Panc1 (cell line): ENCODE results near the gene PGBD2.

Source experiments
- POLR2AphosphoS5 ChIP-seq: IDR thresholded peaks from 2 replicates; pipeline ENCODE4 v1.6.1; 2012; ENCODE audit warnings: mild to moderate bottlenecking, low read depth, low read length, moderate library complexity
- SIN3A ChIP-seq: IDR thresholded peaks from 2 replicates; pipeline ENCODE4 v1.6.1; 2012; ENCODE audit warnings: low read depth, mild to moderate bottlenecking, low read length, moderate library complexity, borderline replicate concordance; ENCODE audit not compliant: insufficient read depth
- TCF7L2 ChIP-seq: IDR thresholded peaks from 2 replicates; pipeline ENCODE4 v1.6.1; 2011; ENCODE audit warnings: mild to moderate bottlenecking, low read depth, low read length, inconsistent platforms
- TF ChIP-seq, protein P1 (sequence below): fragments of 450-650 bp; IDR thresholded peaks from 2 replicates; pipeline ENCODE4 v1.5.1; 2017; ENCODE audit warnings: mild to moderate bottlenecking
- TF ChIP-seq, protein P2 (sequence below), 2 experiments: IDR thresholded peaks; 2 replicates each; pipeline ENCODE4 v1.6.1; 2011 to 2012; ENCODE audit warnings: low read depth in 2 of 2, control low read depth in 1 of 2, low read length in 1 of 2, mild to moderate bottlenecking in 1 of 2, moderate library complexity in 1 of 2; ENCODE audit not compliant: insufficient read depth in 1 of 2

DNA sequence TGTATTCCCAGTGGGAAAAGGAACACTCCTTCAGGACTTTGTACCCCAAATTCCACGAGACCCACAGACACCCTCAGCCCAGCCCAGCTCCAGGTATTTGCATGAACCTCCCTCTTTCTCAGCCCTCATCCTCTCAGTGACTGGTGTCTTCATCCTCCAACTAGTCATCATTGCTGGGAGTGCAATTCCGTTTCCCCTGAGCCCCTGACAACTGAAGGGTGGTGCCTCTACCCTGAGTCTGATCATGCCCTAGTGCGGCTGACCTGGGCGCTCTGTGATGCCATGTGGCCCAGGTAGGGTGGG, 43.4 kb upstream of the PGBD2 start:
- TF ChIP-seq, protein P1, sequence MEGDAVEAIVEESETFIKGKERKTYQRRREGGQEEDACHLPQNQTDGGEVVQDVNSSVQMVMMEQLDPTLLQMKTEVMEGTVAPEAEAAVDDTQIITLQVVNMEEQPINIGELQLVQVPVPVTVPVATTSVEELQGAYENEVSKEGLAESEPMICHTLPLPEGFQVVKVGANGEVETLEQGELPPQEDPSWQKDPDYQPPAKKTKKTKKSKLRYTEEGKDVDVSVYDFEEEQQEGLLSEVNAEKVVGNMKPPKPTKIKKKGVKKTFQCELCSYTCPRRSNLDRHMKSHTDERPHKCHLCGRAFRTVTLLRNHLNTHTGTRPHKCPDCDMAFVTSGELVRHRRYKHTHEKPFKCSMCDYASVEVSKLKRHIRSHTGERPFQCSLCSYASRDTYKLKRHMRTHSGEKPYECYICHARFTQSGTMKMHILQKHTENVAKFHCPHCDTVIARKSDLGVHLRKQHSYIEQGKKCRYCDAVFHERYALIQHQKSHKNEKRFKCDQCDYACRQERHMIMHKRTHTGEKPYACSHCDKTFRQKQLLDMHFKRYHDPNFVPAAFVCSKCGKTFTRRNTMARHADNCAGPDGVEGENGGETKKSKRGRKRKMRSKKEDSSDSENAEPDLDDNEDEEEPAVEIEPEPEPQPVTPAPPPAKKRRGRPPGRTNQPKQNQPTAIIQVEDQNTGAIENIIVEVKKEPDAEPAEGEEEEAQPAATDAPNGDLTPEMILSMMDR = no peak
- TF ChIP-seq, protein P2, sequence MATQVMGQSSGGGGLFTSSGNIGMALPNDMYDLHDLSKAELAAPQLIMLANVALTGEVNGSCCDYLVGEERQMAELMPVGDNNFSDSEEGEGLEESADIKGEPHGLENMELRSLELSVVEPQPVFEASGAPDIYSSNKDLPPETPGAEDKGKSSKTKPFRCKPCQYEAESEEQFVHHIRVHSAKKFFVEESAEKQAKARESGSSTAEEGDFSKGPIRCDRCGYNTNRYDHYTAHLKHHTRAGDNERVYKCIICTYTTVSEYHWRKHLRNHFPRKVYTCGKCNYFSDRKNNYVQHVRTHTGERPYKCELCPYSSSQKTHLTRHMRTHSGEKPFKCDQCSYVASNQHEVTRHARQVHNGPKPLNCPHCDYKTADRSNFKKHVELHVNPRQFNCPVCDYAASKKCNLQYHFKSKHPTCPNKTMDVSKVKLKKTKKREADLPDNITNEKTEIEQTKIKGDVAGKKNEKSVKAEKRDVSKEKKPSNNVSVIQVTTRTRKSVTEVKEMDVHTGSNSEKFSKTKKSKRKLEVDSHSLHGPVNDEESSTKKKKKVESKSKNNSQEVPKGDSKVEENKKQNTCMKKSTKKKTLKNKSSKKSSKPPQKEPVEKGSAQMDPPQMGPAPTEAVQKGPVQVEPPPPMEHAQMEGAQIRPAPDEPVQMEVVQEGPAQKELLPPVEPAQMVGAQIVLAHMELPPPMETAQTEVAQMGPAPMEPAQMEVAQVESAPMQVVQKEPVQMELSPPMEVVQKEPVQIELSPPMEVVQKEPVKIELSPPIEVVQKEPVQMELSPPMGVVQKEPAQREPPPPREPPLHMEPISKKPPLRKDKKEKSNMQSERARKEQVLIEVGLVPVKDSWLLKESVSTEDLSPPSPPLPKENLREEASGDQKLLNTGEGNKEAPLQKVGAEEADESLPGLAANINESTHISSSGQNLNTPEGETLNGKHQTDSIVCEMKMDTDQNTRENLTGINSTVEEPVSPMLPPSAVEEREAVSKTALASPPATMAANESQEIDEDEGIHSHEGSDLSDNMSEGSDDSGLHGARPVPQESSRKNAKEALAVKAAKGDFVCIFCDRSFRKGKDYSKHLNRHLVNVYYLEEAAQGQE (IDR thresholded peaks at IDR 0.05; ENCODE audit: insufficient read depth in 1 of 2, low read depth in 2 of 2, low read length in 1 of 2) = no peak
- TF ChIP-seq POLR2AphosphoS5 = no peak
- TF ChIP-seq SIN3A = no peak
- TF ChIP-seq TCF7L2 = no peak
